Middle frontal gyrus (tissue), 1 donor: Measurements from ENCODE around the gene ZNF800.

Experiments
- DNase-seq: peaks from one replicate; pipeline ENCODE4 v3.0.0-alpha.2; 2015; ENCODE audit warnings: low spot score; ENCODE audit errors: extremely low spot score

The ZNF800 gene

DNA sequence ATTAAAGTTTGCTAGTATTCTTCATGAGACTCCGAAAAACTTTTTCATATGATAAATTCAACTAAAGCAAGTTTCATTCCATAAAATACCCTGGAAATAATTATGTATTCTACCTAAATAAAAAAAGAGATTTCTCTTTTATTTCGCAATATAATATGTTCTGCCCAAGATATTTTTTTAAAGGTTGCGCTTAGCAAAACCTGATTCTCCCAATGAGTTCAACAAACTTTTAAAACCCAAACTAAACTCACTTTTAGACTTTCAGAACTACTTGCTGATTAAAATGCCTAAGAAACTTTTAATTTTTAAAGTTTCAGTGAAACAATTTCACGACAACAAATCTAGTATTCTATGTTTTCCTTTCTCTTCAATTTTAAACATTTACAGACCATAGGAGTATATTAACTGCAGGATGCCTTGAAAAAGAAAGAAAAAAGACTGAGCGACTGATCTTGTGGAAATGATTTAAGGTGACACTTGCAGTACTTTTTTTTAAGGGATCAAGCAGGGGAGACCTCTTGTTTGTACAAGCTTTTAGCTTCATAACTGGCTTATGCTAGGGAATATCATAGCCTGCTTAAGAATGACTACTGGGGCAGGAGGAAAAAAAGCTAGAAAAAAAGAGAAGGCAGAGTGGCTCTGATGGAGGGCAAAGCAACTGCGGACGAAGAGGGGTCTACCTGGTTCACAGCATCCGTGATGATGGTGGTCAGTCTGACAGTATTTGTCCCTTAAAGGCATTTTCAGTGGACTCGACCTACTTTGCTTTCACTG is 1.5 kb downstream of the ZNF800 start:
- no peak for DNase-seq

DNA sequence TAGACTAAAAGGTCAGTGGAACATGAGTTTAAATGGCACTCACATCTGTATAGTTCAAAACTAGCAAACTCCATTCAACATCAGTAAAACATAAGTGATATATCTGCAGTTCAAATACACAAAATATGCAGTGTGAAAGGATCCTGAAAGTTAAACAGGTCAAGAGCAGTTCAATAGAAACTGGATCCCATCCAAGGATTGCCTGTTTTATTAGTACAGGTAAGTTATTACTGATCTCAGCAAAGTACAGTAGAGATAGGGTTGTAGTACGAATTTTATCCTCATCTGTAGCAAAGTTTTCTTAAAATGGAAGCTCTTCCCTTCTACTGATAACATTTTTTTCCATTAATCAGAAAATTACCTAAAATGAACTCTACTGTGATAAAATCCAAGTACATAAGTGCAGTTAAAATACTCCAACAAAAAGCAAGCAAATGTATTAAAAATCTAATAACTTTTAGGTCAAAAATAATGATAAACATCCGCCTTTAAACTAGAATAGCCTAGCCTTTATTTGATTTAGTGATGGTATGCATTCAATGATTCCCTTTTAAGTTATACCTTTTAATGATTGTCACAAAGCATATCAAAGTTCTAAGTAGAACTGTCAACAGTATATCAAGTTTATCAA is 2.2 kb downstream of the ZNF800 start:
- no peak for DNase-seq

DNA sequence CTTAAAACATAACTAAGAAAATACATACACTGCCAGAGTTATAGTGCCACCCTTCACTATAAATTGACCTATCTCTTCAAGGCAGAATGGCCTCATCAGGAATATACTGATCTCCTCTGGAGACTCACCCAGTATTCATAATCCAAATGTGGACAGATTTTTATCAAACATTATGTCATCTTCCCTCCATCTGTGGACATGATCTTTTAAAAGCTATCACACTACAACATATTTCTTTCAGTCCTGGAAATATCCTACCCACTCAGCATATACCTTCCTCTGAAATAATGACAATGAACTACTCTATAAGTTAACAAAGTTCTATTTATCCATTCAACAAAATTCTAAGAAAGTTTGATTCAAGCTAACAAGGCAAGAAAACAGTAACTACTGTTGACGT is 3.2 kb downstream of the ZNF800 start:
- no peak for DNase-seq

DNA sequence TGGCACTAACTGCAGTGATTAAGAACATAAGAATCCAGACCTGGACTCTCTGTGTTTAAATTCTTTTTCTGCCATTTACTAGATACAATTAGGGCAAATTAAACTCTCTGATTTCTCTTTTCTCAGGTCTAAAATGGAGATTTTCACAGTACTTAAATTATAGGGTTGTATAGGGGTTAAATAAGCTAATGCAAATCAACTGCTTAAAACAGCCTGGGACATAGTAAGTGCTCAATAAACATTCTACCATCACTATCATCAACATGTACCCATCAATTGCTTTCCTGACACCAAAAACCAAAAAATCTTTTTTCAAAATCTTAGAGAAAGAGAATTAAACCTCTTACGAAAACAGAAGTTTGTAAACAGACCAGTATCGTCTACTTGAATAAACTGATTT is 4.5 kb downstream of the ZNF800 start:
- no peak for DNase-seq

GRCh38 chr7:127383123-127383835 is 9.2 kb downstream of the ZNF800 start:
- DNase-seq, result no peak

GRCh38 chr7:127382301-127383085 is 10.0 kb downstream of the ZNF800 start:
- no peak for DNase-seq

- DNase-seq, result no peak
Observed at GRCh38 chr7:127380479-127380878, 12.0 kb downstream of the ZNF800 start.

DNA sequence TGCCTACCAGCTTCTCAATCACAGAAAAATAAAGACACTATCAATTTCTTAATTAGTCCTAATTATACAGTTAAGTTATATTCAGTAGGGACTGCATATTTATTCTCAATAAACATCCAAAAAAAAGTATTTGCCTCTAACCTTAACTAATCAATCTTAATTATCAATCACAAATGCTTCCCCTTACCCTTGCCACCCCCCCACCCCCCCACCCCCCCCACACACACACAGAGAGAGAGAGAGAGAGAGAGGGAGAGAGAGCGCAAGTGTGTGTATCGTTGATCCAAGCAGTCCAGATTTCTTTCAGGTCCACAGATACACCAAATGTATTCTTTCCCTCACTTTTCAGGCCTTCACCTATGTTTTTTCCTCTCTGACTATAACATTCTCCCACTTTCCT is 12.9 kb downstream of the ZNF800 start:
- no peak for DNase-seq

- DNase-seq, result no peak
Observed at GRCh38 chr7:127378537-127378936, 14.0 kb downstream of the ZNF800 start.

- DNase-seq, result no peak
Observed at GRCh38 chr7:127377425-127377824, 15.1 kb downstream of the ZNF800 start.

- no peak for DNase-seq
Observed at GRCh38 chr7:127375631-127376030, 16.9 kb downstream of the ZNF800 start.

GRCh38 chr7:127367679-127368078 is 24.8 kb downstream of the ZNF800 start:
- no peak for DNase-seq

GRCh38 chr7:127366680-127367079 is 25.8 kb downstream of the ZNF800 start:
- no peak for DNase-seq

DNA sequence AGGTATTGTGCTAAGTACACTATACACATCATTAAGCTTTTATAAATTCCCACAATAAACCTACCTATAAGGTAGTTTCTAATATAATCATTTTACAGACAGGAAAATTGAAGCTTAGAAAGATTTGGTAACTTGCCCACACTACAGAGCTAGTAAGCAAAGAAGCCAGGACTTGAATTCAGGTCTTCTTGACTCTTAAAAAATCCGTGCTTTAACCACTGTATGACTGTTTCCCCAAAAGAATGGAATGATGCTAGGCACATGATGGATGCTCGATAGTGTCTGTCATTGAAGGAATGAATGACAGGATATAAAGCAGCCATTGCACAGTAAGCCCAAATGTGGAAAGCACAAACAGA is 26.6 kb downstream of the ZNF800 start:
- DNase-seq, result no peak

GRCh38 chr7:127365164-127365956 is 27.1 kb downstream of the ZNF800 start:
- DNase-seq, result no peak

DNA sequence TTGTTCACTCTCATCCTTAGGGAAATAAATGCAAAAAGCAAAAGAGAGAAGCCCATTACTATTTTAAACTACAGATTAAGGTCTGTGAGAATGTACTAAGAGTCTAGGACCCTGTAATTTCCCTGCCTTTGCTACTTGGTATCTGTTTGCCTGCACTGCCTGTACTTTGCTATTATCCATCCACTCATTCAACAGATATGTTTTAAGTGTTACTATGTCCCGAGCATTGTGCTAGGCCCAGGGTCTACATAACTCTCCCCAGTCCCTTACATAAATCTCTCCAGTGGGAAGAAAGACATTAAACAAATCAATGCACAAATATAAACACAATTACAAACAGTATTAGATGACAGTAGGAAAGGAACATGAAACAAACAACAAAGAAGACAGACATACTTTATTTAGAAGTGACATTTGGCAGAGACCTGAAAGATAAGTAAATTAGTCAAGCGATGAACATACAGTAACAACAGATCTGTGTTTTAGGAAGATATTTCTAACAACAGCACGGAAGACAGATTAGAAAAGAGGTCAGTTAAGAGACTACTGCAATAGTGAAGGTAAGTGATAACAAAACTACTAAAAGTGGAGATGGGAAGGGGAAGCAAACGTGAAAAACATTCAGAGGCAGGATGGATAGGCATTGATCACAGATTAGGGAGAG is 30.0 kb downstream of the ZNF800 start:
- DNase-seq, result no peak

- DNase-seq, result no peak
Observed at GRCh38 chr7:127361736-127362135, 30.8 kb downstream of the ZNF800 start.

DNA sequence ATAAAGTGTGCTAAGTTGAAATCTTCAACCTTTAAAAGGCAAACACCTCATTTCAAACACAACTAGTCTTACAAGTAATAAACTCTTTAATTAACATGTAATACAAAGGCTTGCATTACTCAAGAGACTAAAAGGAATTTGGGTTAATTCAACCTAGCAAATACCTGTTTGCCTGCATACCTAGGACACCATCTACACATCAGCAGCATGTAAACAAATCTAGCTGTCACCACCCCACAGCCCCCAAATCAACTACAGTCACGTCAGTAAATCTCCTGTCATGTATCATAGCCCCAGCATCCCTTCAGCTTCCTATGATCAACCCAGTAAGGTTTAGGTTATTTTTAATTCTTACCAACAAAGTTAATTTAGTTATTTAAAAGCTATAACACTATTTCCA is 33.5 kb downstream of the ZNF800 start:
- no peak for DNase-seq

DNA sequence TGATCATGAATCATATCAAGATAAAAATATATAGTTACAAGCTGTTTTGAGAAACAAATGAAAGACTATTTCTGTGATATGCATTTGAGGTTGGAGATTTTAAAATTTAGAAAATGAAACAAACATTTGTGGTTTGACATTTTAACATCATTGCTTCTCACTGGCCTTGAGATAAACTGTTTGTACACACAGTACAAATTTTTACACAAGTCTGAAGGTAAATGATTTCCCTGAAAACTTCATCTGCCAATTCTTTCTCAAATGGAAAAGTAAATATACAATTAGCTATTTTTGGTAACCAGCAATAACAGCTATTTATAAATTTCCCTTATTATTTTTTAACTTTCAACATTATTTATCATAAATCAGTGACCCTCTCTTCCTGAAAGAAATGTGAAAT is 38.6 kb downstream of the ZNF800 start:
- no peak for DNase-seq

- no peak for DNase-seq
Observed at GRCh38 chr7:127350586-127350985, 41.9 kb downstream of the ZNF800 start.
